Activated naive CD4-positive, alpha-beta T cell (primary cell): Measurements from ENCODE around the gene GSG1L.

ENCODE experiments used
- DNase-seq, 4 experiments: peaks; one replicate each; lab custom pipeline; 2025; lab: John Stamatoyannopoulos, UW

GSG1L gene

GRCh38 chr16:28014851-28015250, 48.7 kb downstream of the GSG1L start:
- DNase-seq: no peak

GRCh38 chr16:28013878-28014277, 49.6 kb downstream of the GSG1L start:
- DNase-seq: no peak

- no peak for DNase-seq
Observed at GRCh38 chr16:28013392-28013791, 50.1 kb downstream of the GSG1L start.

- no peak for DNase-seq
Observed at GRCh38 chr16:28011971-28012445, 51.5 kb downstream of the GSG1L start.

- DNase-seq: no peak
Observed at GRCh38 chr16:28011223-28011622, 52.3 kb downstream of the GSG1L start.

- no peak for DNase-seq
Observed at GRCh38 chr16:28010671-28011070, 52.8 kb downstream of the GSG1L start.

GRCh38 chr16:28009586-28010373, 53.7 kb downstream of the GSG1L start:
- DNase-seq: no peak

- no peak for DNase-seq
Observed at GRCh38 chr16:28003923-28004322, 59.6 kb downstream of the GSG1L start.

- no peak for DNase-seq
Observed at GRCh38 chr16:28003021-28003865, 60.3 kb downstream of the GSG1L start.

GRCh38 chr16:28001642-28002041, 61.9 kb downstream of the GSG1L start:
- DNase-seq: no peak

GRCh38 chr16:28001184-28001583, 62.3 kb downstream of the GSG1L start:
- DNase-seq: no peak

GRCh38 chr16:28000314-28001169, 63.0 kb downstream of the GSG1L start:
- DNase-seq: no peak

GRCh38 chr16:27999687-28000086, 63.8 kb downstream of the GSG1L start:
- DNase-seq: no peak

- DNase-seq: no peak
Observed at GRCh38 chr16:27995378-27995777, 68.1 kb downstream of the GSG1L start.

GRCh38 chr16:27994686-27995085, 68.8 kb downstream of the GSG1L start:
- no peak for DNase-seq

- no peak for DNase-seq
Observed at GRCh38 chr16:27993587-27993986, 69.9 kb downstream of the GSG1L start.

GRCh38 chr16:27991876-27992275, 71.6 kb downstream of the GSG1L start:
- DNase-seq: no peak

GRCh38 chr16:27985981-27986380, 77.5 kb downstream of the GSG1L start:
- no peak for DNase-seq

- no peak for DNase-seq
Observed at GRCh38 chr16:27984121-27984520, 79.4 kb downstream of the GSG1L start.

GRCh38 chr16:27983244-27983643, 80.3 kb downstream of the GSG1L start:
- no peak for DNase-seq

- no peak for DNase-seq
Observed at GRCh38 chr16:27982184-27982583, 81.3 kb downstream of the GSG1L start.
